Activated T-cell treated with anti-CD3 and anti-CD28 coated beads, Interleukin-2, amount 50 U/mL, for 48 hours (primary cell): Measurements from ENCODE around the gene CEP85.
"Not testable (repeated sequence)": the region's sequence is repeated elsewhere in the genome, so short reads cannot be mapped to it uniquely, and the experiment has no call there.

Experiments
- DNase-seq, 2 experiments: peaks; one replicate each; pipeline ENCODE4 v3.0.0-alpha.2; 2020

Gene CEP85

GRCh38 chr1:26290882-26291261 lies 56.9 kb downstream of the CEP85 start:
- DNase-seq, result no peak

GRCh38 chr1:26291433-26291832 lies 57.4 kb downstream of the CEP85 start:
- no peak for DNase-seq

GRCh38 chr1:26291939-26292338 lies 57.9 kb downstream of the CEP85 start:
- DNase-seq, result no peak

- not testable (repeated sequence) for DNase-seq
These were observed 58.7 kb downstream of the CEP85 start for GRCh38 chr1:26292735-26293134.

GRCh38 chr1:26293911-26294463 lies 60.0 kb downstream of the CEP85 start:
- no peak for DNase-seq

GRCh38 chr1:26295194-26296138 lies 61.5 kb downstream of the CEP85 start:
- no peak for DNase-seq

GRCh38 chr1:26296340-26297056 lies 62.5 kb downstream of the CEP85 start:
- DNase-seq, result no peak

- no peak for DNase-seq
These were observed 63.2 kb downstream of the CEP85 start for GRCh38 chr1:26297057-26297790.

- DNase-seq, result no peak
These were observed 63.8 kb downstream of the CEP85 start for GRCh38 chr1:26297791-26298124.

- DNase-seq, result no peak
These were observed 66.7 kb downstream of the CEP85 start for GRCh38 chr1:26300578-26301275.

- DNase-seq, result no peak
These were observed 68.9 kb downstream of the CEP85 start for GRCh38 chr1:26302733-26303405.

- peak; percentile 28 to 29 for DNase-seq
These were observed 71.8 kb downstream of the CEP85 start for GRCh38 chr1:26305667-26306289.

- DNase-seq, result peak; percentile 92 to 93
These were observed 72.6 kb downstream of the CEP85 start, which contains the start of gene UBXN11 for GRCh38 chr1:26306290-26307229. UBXN11 (minus strand) TSS chr1:26306636; CDS start chr1:26302883, 3,753 bp downstream.

GRCh38 chr1:26307363-26307781 lies 73.4 kb downstream of the CEP85 start:
- no peak for DNase-seq

GRCh38 chr1:26307966-26308899 lies 74.2 kb downstream of the CEP85 start:
- peak; percentile 57 to 61 for DNase-seq

GRCh38 chr1:26314501-26314900 lies 80.5 kb downstream of the CEP85 start:
- no peak for DNase-seq

- DNase-seq, result no peak
These were observed 82.2 kb downstream of the CEP85 start for GRCh38 chr1:26315874-26316850.

- no peak for DNase-seq
These were observed 83.1 kb downstream of the CEP85 start for GRCh38 chr1:26317146-26317545.
